Vagina (tissue), 2 donors: ENCODE measurements around the gene PELI2. TPM values are rescaled to one million over a fixed set of nuclear protein-coding genes. Genes with fewer than 3 reads are reported as not detected.

Experiments
- DNase-seq, 2 donors: peaks; one replicate each; pipeline ENCODE4 v3.0.0-alpha.2; 2017; ENCODE audit errors: extremely low spot score in 2 of 2
- H3K27ac ChIP-seq: fragments of 200-600 bp; sonication (generic); one replicate; pipeline ENCODE4 v1.5.1; 2019
- H3K27me3 ChIP-seq: fragments of 200-600 bp; sonication (generic); one replicate; pipeline ENCODE4 v1.5.1; 2019
- H3K36me3 ChIP-seq, 2 donors: fragments of 200-600 bp; sonication (generic); one replicate each; pipeline ENCODE4 v1.5.1; 2017 to 2019
- H3K4me1 ChIP-seq: fragments of 200-600 bp; sonication (generic); one replicate; pipeline ENCODE4 v1.5.1; 2019
- H3K4me3 ChIP-seq, 2 donors: fragments of 200-600 bp; sonication (generic); 1 replicate in 1 of 2; 2 replicates in 1 of 2; pipeline ENCODE4 v1.5.1; 2016 to 2019
- H3K9me3 ChIP-seq: fragments of 200-600 bp; sonication (generic); one replicate; pipeline ENCODE4 v1.5.1; 2019
- POLR2A ChIP-seq, 2 donors: fragments of 450-650 bp; IDR thresholded peaks; one replicate each; pipeline ENCODE4 v1.6.1; 2017; ENCODE audit warnings: antibody characterized with exemption in 2 of 2, mild to moderate bottlenecking in 2 of 2, moderate library complexity in 2 of 2
- POLR2AphosphoS5 ChIP-seq, 2 donors: sonication (generic); formaldehyde crosslinking; IDR thresholded peaks; one replicate each; pipeline ENCODE4 v1.9.0; 2017; ENCODE audit warnings: antibody characterized with exemption in 2 of 2, mild to moderate bottlenecking in 2 of 2, low read depth in 1 of 2; ENCODE audit not compliant: insufficient read depth in 1 of 2
- intact Hi-C: fragments of 100-400 bp; cut with DNase I; formaldehyde crosslinking; loops from one replicate; pipeline ENCODE4 v1.15.1; 2023
- total RNA-seq: library from RNA; depleted of rRNA; stranded (reverse); fragments of >200 nt; gene quantifications from one replicate; pipeline ENCODE4 v1.2.3, GENCODE V29; 2016
- TF ChIP-seq, protein P1 (sequence below), 3 experiments: fragments of 450-650 bp in 2 of 3; fragments of 200-600 bp in 1 of 3; sonication (generic) in 1 of 3; IDR thresholded peaks; one replicate each; pipeline ENCODE4 v1.5.1; 2017 to 2019; ENCODE audit warnings: antibody characterized with exemption in 3 of 3, mild to moderate bottlenecking in 2 of 3, moderate library complexity in 2 of 3

The PELI2 gene
- total RNA-seq, 1 donor from 2014 or later, result 9.6 TPM

DNA sequence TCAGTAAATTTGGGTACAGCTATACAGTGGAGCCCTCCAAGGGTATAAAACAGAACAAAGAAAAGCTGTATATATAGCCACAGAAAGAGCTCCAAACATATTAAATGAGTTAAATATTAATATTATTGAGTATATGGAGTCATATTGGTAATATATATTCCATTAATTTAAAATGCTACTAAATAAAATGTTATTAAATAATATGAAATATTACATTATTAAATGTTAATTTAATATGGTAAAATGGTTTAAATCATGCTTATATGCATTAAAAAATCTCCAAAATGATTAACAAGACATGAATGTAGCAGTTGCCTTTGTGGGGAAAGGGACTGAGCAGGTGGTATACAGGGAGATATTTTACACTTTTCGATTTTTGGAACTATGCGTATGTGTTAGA is 164.0 kb downstream of the PELI2 start:
- TF ChIP-seq POLR2A (IDR thresholded peaks at IDR 0.05) (no peak), POLR2AphosphoS5 (IDR thresholded peaks at IDR 0.05; ENCODE audit: insufficient read depth in 1 of 2, low read depth in 1 of 2) (no peak)
- TF ChIP-seq, protein P1, sequence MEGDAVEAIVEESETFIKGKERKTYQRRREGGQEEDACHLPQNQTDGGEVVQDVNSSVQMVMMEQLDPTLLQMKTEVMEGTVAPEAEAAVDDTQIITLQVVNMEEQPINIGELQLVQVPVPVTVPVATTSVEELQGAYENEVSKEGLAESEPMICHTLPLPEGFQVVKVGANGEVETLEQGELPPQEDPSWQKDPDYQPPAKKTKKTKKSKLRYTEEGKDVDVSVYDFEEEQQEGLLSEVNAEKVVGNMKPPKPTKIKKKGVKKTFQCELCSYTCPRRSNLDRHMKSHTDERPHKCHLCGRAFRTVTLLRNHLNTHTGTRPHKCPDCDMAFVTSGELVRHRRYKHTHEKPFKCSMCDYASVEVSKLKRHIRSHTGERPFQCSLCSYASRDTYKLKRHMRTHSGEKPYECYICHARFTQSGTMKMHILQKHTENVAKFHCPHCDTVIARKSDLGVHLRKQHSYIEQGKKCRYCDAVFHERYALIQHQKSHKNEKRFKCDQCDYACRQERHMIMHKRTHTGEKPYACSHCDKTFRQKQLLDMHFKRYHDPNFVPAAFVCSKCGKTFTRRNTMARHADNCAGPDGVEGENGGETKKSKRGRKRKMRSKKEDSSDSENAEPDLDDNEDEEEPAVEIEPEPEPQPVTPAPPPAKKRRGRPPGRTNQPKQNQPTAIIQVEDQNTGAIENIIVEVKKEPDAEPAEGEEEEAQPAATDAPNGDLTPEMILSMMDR (IDR thresholded peaks at IDR 0.05), result no peak
- no peaks in the 10 kb centered on the region for H3K27me3 ChIP-seq
- no peaks in the 10 kb centered on the region for H3K36me3 ChIP-seq
- no peaks in the 10 kb centered on the region for H3K9me3 ChIP-seq
- no peaks in the 10 kb centered on the region for H3K4me1 ChIP-seq
- intact Hi-C loops, result no loop called here
- no peak for DNase-seq
- H3K27ac ChIP-seq, result no peak overlapping the region
- no peak overlapping the region for H3K4me3 ChIP-seq

DNA sequence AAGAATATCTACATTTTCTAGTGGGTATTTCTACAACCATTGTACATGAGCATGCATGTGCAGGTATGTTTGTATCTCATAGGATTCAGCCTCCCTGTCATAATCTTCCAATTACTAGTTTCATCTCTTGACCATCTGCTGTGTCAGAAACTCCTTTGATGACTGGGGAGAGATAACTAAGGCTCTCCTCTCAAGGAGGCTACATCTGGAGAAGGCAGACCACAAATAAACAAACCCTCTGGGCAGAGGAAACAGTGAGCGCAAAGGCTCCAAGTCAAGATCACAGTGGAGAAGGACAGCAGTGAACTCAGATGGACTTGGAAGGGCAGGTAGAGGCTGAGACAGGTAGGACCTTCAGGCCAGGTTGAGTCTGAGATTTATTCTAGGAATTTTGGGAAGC is 166.4 kb downstream of the PELI2 start:
- Histone ChIP-seq H3K9me3 (no peaks in the 10 kb centered on the region), H3K4me3 (no peak overlapping the region), H3K27me3 (no peaks in the 10 kb centered on the region), H3K4me1 (no peaks in the 10 kb centered on the region), H3K27ac (no peak overlapping the region), H3K36me3 (no peaks in the 10 kb centered on the region)
- TF ChIP-seq, protein P1 (IDR thresholded peaks at IDR 0.05), result no peak
- no peak for TF ChIP-seq POLR2A (IDR thresholded peaks at IDR 0.05)
- no peak for TF ChIP-seq POLR2AphosphoS5 (IDR thresholded peaks at IDR 0.05; ENCODE audit: insufficient read depth in 1 of 2, low read depth in 1 of 2)
- no peak for DNase-seq
- intact Hi-C loops, result no loop called here

DNA sequence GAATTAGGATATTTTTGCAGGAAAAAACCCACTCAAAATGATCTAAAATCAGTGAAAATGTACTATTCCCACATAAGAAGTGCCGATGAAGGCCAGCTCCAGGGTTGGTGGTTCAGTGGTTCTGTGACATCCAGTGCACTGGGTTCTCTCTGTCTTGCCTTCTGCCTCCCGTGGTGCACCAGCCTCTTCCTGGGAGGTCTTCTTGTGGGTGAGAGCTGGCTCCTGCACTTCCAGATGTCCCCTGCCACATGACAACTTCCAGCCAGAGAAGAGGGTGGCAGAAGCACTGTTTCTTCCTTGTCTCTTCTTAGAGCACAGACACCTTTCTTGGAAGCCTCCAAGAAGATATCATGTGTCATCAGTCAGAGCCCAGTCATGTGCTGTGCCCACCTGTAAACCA is 170.9 kb downstream of the PELI2 start:
- no peak for DNase-seq
- no peak for TF ChIP-seq POLR2A (IDR thresholded peaks at IDR 0.05)
- Histone ChIP-seq H3K27ac (no peak overlapping the region), H3K36me3 (peaks cover 0 to 14% of the 10 kb centered on the region in 2 donors), H3K4me1 (no peaks in the 10 kb centered on the region), H3K9me3 (no peaks in the 10 kb centered on the region), H3K4me3 (no peak overlapping the region), H3K27me3 (no peaks in the 10 kb centered on the region)
- intact Hi-C loops, result no loop called here

DNA sequence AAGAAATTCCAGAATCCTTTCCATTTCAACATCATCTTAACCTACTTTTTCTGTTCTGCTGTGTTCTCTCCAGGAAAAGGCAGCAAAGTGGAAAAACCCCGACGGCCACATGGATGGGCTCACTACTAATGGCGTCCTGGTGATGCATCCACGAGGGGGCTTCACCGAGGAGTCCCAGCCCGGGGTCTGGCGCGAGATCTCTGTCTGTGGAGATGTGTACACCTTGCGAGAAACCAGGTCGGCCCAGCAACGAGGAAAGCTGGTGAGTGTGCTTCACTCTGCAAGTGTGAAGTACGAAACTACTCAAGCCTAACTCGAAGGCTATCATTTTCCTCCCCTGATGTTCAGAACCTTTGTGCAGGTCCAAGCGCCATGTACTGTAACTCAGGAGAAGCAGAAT is 172.0 kb downstream of the PELI2 start:
- TF ChIP-seq POLR2AphosphoS5 (IDR thresholded peaks at IDR 0.05; ENCODE audit: insufficient read depth in 1 of 2, low read depth in 1 of 2) (no peak), POLR2A (IDR thresholded peaks at IDR 0.05) (no peak)
- TF ChIP-seq, protein P1 (IDR thresholded peaks at IDR 0.05), result no peak
- intact Hi-C loops, result no loop called here
- H3K27me3 ChIP-seq, result no peaks in the 10 kb centered on the region
- no peaks in the 10 kb centered on the region for H3K9me3 ChIP-seq
- H3K4me1 ChIP-seq, result peaks cover 2% of the 10 kb centered on the region
- H3K27ac ChIP-seq, result no peak overlapping the region
- no peak overlapping the region for H3K4me3 ChIP-seq
- no peak for DNase-seq
- H3K36me3 ChIP-seq, result peaks cover 0 to 14% of the 10 kb centered on the region in 2 donors

DNA sequence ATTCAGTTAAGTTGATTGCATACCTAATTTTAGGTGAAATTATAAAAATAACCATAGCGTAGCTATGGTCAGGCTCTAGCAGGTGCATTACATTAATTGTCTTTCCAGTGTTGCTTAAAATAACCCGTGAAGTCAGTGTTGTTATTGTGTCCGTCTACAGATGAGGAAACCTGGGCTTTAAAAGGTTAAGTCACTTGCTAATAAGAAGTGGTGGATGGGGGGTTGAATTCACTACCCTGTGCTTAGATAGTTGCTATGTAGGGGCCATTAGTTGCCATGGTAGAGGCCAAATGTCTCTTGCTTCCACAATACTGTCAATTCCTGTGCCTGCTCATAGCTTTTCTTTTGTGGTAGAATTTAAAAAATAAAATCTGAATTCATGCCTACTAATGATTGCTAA is 174.8 kb downstream of the PELI2 start:
- H3K4me1 ChIP-seq, result peaks cover 7% of the 10 kb centered on the region
- peaks cover 0 to 14% of the 10 kb centered on the region in 2 donors for H3K36me3 ChIP-seq
- no peaks in the 10 kb centered on the region for H3K9me3 ChIP-seq
- no peak overlapping the region for H3K27ac ChIP-seq
- TF ChIP-seq POLR2A (IDR thresholded peaks at IDR 0.05) (no peak), POLR2AphosphoS5 (IDR thresholded peaks at IDR 0.05; ENCODE audit: insufficient read depth in 1 of 2, low read depth in 1 of 2) (no peak)
- TF ChIP-seq, protein P1 (IDR thresholded peaks at IDR 0.05), result no peak
- intact Hi-C loops, result no loop called here
- H3K27me3 ChIP-seq, result no peaks in the 10 kb centered on the region
- DNase-seq, result no peak
- H3K4me3 ChIP-seq, result no peak overlapping the region

DNA sequence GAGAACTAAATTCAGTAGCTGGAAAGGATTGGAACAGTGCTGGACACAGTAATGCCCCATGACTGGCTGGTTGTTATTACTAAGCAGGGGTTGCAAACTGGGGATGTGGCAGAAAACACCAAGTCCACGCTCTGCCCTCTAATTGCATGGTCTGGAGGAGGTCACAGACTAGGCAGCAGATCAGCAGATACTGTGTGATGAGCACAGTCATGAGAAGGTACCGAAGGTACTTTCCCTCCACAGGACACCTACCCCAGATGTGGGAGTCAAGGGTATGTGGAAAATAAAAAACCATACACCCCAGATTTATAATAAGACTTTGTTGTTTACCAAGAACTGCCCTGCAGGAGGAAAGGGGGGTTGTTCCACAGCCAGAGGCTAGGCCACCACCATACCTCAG is 175.3 kb downstream of the PELI2 start:
- no peaks in the 10 kb centered on the region for H3K27me3 ChIP-seq
- no peaks in the 10 kb centered on the region for H3K9me3 ChIP-seq
- H3K36me3 ChIP-seq, result peaks cover 0 to 14% of the 10 kb centered on the region in 2 donors
- no peak for DNase-seq
- TF ChIP-seq POLR2A (IDR thresholded peaks at IDR 0.05), result no peak
- TF ChIP-seq, protein P1 (IDR thresholded peaks at IDR 0.05), result no peak
- intact Hi-C loops, result no loop called here
- no peak overlapping the region for H3K27ac ChIP-seq
- H3K4me1 ChIP-seq, result peaks cover 7% of the 10 kb centered on the region
- no peak overlapping the region for H3K4me3 ChIP-seq
